GM21367 (cell line): ENCODE data around the gene AMBRA1.
"Not testable (repeated sequence)": the region's sequence is repeated elsewhere in the genome, so short reads cannot be mapped to it uniquely, and the experiment has no call there.

Experiments
- ATAC-seq: cut with Tn5 transposase; IDR thresholded peaks from one replicate; pipeline ENCODE4 v1.9.1; 2021; ENCODE audit not compliant: unreplicated experiment

Gene AMBRA1

DNA sequence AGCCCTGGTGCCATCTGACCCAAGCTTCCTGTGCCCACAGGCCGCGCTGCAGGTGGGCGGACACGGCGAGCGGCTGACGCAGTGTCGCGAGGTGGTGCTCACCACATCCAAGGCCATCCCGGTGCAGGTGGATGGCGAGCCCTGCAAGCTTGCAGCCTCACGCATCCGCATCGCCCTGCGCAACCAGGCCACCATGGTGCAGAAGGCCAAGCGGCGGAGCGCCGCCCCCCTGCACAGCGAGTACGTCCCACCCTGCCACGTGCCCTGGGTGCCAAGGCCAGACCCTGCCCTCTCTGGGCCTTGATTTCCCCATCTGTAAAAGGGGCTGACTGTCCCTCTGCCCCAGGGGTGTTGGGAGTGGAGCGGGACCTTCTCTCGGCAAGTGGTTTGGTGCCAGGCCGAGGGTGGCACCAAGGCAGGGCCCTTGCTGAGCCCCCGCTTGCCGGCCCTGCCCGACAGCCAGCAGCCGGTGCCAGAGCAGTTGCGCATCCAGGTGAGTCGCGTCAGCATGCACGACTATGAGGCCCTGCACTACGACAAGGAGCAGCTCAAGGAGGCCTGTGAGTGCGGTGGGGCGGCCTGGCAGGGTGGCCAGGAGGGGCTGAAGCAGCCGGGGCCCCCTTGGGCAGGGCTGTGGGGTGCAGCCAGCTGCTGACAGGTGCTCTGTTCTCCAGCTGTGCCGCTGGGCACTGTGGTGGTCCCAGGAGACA is 218.3 kb downstream of the AMBRA1 start:
- no peak for ATAC-seq

DNA sequence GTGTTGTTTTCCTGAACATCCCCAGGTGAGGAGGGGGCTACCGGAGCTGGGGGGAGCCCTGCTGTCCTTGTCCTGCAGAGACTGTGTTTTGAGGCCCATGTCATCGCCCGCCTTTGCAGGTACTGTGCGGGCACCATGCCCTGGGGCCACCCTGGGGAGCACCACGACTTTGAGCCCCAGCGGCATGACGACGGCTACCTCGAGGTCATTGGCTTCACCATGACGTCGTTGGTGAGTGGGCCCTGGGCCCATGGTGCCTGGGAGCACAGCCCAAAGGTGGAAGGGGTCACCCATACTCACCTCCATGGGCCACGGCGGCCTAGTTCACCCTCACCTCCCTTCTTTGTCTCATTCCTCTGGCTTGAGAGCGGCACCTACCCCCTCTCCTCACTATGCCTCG is 219.0 kb downstream of the AMBRA1 start:
- no peak for ATAC-seq

DNA sequence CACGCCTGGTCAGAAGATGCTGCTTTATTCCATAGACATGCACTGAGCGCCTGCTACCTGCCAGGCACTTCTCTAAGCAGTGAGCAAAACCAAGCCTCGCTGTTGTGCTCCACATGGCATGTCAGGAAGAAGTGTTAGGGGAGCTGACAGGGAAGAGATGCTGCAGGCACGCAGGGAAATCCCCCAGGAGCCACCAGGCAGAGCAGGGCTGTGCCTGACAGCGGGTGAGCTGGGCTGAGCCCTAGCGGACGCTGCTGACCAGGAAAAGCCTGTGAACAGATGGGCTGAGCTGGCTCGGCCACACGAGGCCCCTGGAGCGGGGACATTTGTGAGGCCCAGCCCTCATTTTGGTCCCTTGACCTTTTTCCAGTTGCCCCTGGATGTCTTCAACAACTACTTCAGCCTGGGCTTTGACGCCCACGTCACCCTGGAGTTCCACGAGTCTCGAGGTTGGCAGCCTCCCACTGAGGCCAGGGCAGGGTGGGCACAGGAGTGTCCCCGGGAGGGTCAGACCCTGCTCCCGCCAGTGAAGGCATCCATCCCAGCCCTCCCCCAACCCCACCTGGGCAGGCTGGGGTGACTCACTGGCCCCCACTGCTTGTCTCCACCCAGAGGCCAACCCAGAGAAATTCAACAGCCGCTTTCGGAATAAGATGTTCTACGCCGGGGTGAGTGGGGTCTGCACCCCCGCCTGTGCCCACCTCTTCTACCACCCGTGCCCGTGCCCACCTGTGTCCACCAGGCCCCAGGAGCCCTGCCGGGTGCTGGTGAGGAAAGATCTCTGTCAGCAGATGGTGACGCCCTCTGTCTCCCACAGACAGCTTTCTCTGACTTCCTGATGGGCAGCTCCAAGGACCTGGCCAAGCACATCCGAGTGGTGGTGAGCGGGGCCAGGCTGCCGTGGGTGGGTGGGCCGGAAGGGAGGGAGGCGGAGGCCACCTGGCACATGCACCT is 219.8 kb downstream of the AMBRA1 start:
- no peak for ATAC-seq

DNA sequence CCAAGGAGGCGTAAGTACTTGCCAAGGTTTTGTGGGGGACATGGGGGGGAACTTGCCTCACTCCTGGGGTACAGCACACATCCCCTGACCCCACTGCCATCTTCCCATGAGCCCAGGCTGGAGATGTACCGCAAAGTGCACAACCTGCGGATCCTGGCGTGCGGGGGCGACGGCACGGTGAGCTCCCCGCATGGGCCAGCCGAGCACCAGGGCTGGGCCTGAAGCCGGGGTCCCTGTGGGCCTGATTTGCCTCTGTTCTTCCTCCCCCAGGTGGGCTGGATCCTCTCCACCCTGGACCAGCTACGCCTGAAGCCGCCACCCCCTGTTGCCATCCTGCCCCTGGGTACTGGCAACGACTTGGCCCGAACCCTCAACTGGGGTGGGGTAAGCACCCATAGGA is 221.3 kb downstream of the AMBRA1 start:
- ATAC-seq = not testable (repeated sequence)

DNA sequence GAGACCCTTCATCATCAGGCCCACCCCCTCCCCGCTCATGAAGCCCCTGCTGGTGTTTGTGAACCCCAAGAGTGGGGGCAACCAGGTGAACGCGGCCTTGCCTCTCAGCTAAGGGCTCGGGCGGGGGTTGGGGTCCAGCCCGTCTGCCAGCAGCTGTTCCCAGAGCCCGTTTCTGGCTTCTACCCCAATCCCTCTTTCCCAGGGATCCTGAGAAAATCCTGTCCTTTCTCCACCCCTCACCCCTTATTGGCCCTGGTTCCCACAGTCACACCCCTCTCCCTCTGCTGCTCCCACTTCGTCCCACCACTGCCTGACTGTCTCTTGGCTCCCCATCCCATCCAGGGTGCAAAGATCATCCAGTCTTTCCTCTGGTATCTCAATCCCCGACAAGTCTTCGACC is 221.7 kb downstream of the AMBRA1 start:
- ATAC-seq = no peak

DNA sequence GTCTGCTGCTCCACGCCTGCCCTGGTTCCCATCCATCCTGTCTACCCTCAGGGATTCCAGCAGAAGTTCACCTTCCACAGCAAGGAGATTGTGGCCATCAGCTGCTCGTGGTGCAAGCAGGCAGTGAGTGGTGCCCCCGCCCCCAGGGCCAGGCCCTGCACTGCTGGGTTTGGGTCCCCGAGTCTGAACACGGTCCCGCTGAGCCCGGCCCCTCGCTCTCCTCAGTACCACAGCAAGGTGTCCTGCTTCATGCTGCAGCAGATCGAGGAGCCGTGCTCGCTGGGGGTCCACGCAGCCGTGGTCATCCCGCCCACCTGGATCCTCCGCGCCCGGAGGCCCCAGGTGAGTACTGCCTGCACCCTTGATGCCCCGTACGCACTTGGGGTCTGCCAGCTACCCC is 222.6 kb downstream of the AMBRA1 start:
- not testable (repeated sequence) for ATAC-seq

DNA sequence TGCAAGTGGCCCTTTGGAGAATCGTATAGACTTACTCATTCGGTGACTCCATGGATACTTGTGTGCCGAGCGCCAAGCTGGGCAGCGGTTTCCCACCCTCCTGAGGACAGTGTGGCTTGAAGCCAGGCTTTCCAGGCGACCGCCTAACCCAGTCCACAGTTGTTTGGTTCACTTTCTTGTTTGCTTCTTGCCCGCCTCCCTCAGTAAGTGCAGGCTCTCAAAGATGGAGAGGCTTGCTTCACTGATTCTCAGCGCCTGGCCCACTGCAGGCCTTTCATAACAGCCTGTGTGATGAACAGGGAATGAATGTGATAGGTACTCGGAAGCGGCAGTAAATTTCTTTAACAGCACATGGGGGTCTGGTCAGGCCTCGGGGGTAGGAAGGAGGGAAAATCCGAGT is 223.6 kb downstream of the AMBRA1 start:
- ATAC-seq = no peak

DNA sequence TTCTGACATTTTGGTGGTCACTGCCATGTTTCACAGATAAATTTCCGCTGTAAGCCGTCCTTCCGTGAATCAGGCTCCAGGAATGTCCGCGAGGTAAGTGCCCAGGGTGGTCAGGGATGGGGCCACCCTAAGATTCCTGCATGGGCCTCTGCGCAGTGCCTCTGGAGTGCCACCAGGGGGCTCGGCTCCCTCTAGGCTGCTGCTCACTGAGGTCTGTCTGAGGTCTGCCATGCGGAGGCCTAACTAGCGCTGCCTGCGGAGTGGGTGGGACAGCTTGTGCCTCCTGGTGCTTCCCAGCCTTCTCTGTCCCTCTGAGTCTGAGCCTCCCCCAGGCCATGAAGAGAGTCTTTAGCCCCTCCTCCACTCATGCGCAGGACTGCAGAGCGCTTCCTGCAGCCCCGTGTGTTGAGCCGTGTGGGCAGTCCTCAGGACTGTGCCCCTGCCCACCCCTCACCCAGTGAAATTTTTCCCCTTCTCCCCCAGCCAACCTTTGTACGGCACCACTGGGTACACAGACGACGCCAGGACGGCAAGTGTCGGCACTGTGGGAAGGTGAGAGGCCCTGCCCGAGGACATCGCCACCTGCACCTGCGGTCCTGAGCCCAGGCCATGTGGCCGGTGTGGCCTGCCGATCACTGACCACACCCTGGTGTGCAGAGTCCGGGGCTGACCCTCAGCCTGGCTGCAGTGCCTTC is 224.2 kb downstream of the AMBRA1 start:
- ATAC-seq = no peak

DNA sequence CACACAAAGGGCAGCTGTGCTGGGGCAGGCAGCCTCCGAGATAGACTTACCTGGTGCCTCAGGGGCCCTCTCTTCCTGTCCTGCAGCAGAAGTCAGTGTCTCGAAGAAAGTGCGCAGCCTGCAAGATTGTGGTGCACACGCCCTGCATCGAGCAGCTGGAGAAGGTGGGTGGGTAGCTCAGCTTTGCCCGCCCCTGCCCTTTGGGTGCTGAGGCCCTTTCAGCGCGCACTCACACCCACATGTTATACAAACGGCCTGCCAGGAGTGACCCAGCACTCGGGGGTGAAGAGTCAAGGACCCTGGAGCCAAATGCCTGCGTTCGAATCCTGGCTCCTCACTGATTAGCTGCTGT is 225.9 kb downstream of the AMBRA1 start:
- ATAC-seq = no peak

DNA sequence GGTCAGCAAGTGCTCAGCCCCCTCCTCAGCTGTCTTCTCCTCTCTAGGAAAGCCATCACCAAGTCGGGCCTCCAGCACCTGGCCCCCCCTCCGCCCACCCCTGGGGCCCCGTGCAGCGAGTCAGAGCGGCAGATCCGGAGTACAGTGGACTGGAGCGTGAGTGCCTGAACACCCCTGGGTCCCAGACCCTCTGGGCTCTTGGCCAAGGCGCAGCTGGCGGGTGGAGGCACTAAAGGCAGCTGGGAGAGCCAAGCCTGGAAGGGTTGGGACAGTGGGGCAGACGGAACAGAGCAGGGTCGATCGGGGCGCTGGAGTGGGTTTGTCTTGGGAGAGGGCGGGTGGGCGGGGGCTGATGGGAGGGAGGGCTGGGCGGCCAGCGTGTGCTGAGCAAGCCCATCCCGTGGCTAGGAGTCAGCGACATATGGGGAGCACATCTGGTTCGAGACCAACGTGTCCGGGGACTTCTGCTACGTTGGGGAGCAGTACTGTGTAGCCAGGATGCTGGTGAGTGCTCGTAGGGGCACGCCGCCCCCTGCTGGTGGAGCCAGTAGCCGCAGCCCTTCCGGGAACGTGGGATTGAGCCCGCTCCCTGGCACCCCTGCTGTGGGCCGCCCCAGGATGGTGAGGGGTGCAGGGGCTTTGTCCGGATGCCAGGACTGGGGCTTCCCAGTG is 226.4 kb downstream of the AMBRA1 start:
- ATAC-seq = no peak

DNA sequence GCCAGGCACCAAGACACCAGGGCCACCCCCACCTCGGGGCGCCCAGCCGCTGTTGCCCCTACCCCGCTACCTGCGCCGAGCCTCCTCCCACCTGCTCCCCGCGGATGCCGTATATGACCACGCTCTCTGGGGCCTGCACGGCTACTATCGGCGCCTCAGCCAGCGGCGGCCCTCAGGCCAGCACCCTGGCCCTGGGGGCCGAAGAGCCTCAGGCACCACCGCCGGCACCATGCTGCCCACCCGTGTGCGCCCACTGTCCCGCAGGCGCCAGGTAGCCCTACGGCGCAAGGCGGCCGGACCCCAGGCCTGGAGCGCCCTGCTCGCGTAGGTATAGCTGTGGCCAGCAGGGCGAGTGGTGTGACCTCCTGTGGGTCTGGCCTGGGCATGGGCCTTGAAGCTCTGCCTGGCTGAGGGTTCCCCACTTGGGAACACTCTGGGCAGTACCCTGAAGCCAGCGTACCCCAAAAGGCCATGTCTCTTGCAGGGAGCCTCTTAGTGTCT is 227.1 kb downstream of the AMBRA1 start:
- no peak for ATAC-seq

DNA sequence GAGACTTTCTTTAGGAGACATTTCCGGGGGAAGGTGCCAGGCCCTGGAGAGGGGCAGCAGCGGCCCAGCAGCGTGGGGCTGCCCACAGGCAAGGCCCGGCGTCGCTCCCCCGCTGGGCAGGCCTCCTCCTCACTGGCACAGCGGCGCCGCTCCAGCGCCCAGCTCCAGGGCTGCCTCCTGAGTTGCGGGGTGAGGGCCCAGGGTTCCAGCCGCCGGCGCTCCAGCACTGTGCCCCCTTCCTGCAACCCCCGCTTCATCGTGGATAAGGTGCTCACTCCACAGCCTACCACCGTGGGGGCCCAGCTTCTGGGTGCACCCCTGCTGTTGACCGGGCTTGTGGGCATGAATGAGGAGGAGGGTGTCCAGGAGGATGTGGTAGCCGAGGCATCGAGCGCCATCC is 227.6 kb downstream of the AMBRA1 start:
- ATAC-seq = no peak

DNA sequence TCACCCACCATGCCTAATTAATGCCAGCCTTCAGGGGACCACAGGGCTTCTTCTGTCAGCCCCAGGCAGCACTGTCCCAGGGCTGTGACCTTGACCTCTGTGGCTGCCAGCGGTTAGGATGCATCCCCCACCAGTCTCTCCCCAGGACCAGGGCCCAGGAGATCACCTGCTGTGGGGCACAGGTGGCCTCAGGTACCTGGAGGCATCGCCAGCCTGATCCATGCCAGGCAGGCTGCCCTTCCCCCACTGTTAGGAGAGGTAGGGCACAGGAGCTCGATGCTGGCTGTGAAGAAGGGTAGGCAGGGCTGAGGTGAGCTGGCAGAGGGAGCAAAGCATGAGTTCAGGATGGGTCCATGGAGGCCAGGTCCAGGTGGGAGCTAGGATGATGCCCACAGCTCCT is 229.0 kb downstream of the AMBRA1 start:
- no peak for ATAC-seq

DNA sequence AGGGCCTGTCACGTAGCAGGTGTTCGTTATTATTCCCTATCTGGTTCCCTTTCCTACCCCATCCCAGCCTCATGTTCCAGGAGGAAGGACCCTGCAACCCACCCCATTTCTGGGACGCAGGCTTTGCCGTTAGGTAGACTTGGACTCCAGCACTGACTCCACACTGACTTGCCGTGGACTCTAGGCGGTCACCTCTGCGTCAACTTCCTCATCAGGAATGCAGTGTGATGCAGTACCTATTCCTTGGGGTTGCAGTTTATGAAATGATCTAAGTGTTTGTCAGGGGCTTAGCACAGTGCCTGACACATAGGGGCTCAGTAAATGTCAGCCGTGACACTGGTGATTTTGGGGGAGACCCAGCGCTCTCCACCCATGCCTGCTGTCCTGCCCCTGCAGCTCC is 229.8 kb downstream of the AMBRA1 start:
- no peak for ATAC-seq

DNA sequence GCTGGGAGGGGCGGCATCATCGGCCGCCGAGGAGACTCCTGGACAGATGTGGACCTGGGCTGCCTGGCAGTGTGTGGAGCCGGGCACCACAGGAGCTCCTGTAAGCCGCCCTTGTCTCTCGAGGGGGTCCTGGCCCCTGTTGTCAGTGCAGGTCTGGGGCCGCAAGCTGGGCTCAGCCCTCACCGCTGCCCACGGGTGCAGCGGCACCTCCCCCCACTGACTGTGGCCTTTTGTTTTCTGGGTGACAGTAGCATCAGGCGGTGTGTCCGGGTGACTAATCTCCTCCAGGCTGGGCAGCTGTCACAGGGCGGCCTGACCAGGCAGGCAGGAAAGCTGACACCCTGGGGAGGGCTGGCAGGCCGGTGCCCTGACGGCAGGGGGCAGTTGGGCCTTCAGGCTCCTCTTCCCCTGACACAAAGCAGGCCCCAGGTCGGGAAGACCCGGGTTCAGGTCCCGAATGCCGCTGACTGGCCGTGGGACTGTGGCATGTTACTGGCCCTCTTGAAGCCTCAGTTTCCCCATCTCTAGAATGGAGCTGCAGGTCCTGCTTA is 230.3 kb downstream of the AMBRA1 start:
- ATAC-seq = no peak

DNA sequence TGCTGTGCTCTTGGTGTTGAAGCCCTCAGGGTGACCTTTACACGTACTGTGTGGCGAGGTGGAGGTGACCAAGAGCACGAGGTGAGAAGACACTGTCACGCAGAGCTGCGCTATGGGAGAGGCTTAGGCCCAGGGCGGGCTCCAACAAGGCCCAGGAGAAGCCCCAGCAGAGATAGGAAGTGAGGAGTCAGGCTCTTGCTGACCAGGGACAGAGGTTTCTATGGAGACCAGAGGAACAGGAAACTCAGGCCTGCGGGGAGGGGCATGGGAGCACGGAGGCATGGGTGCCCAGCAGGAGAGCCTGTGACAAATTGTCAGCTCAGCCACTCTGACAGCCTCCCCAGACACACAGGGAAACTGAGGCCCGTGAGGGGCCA is 230.8 kb downstream of the AMBRA1 start:
- no peak for ATAC-seq

DNA sequence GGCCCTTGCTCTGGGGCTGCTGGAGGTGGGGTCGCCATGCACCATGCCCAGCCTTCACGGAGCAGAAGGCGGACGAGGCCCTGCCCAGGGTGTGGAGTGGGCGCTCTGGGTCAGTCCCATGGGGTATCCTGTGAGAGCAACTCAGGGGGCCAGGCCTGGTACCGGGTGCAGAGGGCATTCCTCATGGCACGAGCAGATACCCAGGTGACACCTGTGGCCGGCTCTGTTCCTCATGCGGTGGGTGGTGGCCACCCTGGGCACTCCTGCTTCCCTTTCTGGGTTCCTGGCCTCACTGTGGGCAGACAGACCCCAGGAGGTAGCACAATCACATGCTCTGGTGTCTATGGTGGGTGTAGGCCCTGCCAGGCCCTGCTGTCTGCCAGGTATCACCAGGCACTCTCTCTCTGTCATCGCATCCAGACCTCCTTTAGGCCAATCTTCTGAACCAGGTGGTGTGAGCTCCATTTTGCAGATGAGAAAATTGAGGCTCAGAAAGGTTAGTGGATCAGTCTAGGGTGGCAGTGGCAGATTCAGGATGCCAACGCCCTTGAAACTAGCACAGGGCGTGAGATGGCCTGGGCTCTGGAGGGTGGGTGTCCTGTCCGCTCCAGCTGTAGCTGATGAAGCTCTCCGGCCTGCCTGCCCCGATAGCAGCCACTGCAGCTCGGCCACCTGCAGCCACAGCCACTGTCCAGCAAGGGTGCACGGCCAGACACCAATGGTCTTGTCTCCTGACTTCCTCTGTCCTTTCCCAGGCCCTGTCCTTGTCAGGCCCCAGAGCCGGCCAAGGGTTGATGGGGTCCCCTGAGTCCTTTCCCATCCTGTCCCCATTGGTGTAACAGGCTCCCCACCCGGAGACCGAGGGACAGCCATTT is 231.4 kb downstream of the AMBRA1 start:
- no peak for ATAC-seq

DNA sequence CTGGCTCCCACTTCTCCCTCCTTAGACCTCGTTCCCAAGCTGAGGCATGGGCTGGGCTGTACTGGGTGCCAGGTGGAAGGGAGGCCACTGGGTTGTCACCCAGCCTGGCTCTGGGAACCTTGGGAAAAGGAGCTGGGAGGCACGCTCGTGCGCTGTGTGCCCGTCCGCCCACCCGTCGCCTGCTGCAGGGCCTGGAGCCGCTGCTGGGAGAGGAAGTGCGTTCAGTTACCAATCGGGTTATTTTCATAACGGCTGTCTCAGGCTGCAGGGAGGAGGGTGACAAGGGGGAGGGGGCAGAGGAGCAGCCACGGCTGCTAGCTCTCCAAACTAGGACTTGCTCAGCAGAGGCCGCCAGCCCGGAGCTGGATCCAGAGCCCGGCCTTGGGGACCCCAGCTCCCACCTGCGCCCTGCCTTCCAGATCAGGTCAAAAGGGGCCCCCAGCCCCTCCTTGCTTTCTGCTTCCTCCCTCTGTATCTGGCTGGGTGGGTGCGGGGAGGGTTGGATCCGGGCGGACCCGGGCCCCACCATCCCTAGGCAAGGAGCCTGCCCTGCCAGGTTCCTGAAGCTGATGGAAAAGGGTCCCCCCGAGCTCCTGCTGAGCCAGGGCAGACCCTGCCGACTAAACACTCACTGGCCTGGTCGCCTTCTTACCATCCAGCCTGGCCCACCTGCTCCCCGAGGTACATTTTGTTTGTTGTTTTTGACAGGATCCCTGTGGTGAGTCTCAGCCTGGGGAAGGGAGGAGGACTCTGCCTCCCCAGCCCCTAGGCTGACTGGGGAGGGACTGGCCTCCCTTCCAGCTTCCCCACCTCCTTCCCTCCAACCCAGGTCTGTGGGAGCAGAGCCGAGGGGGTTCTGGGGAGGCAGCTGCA is 232.3 kb downstream of the AMBRA1 start:
- ATAC-seq = peak; percentile 85

DNA sequence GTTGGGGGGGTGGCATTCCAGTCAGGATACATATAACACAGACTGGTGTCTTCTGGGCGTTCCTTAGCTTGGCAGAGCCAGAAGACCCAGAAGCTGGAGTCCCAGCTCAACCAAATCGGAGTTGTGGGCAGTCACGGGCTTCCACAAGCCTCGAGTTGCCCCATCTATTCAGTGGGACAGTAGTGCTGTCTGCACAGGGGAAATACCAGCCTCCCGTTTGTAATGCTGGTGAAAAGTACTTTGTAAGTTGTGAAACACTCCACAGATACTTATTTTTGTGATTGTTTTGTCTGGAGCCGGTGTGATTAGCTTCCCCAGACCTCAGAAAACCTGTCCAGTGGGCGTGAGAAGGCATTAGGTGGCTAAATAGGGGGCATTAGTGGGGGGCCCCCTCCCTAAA is 232.9 kb downstream of the AMBRA1 start:
- no peak for ATAC-seq
